ENCODE results near the gene TMEM72. TPM values are rescaled to one million over a fixed set of nuclear protein-coding genes. Genes with fewer than 3 reads are reported as not detected.
A peak's percentile ranks its signal among the peaks of the same experiment; 100 is the strongest.

Gene TMEM72
- total RNA-seq, 2 donors from 2014 or later = 0.15 TPM; not detected in 1

DNA sequence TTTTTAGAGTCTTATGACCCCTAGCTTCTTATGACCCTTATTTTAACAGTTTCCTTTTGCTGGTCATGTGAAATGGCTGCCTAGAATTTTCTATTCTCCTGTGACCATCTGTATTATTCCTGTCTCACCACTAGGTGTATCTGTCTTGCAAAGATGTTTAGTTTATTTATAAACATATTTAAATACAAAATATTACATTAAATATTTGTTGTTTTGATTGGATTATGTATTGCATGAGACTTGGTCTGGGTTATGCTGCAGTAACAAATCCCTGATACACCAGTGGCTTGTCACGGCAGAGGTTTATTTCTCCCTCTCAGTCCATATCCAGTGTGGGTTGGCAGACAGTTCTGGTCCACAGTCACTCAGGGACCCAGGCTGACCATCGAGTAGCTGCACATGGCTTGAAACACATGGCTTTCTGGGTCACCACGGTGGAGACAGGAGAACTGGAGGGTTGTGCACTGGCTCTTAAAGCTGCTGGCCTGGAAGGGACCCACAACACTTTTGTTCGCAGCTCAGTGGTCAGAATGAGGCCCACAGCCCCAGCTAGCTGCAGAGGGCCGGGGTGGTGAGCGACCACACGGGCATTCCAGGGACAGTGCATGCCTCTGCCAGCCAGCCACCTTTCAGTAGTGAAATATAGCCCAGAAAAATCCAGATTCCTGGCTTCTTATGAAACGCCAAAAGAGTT, 55.8 kb downstream of the TMEM72 start:
- Histone ChIP-seq H3K4me1 (peaks cover 0 to 90% of the 10 kb centered on the region in 2 donors), H3K4me3 (no peak overlapping the region), H3K27ac (peak overlapping the region; percentile 94 to 96), H3K9me3 (no peaks in the 10 kb centered on the region), H3K36me3 (peaks cover 26% of the 10 kb centered on the region), H3K27me3 (no peaks in the 10 kb centered on the region)
- DNase-seq (ENCODE audit: low spot score) = peak; percentile 57
- TF ChIP-seq, protein P1, sequence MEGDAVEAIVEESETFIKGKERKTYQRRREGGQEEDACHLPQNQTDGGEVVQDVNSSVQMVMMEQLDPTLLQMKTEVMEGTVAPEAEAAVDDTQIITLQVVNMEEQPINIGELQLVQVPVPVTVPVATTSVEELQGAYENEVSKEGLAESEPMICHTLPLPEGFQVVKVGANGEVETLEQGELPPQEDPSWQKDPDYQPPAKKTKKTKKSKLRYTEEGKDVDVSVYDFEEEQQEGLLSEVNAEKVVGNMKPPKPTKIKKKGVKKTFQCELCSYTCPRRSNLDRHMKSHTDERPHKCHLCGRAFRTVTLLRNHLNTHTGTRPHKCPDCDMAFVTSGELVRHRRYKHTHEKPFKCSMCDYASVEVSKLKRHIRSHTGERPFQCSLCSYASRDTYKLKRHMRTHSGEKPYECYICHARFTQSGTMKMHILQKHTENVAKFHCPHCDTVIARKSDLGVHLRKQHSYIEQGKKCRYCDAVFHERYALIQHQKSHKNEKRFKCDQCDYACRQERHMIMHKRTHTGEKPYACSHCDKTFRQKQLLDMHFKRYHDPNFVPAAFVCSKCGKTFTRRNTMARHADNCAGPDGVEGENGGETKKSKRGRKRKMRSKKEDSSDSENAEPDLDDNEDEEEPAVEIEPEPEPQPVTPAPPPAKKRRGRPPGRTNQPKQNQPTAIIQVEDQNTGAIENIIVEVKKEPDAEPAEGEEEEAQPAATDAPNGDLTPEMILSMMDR (IDR thresholded peaks at IDR 0.05) = peak; percentile 30 to 49

GRCh38 chr10:44967616-44968015, 56.5 kb downstream of the TMEM72 start:
- H3K4me3 ChIP-seq = no peak overlapping the region
- no peaks in the 10 kb centered on the region for H3K27me3 ChIP-seq
- H3K36me3 ChIP-seq = peaks cover 28% of the 10 kb centered on the region
- H3K4me1 ChIP-seq = peaks cover 0 to 90% of the 10 kb centered on the region in 2 donors
- TF ChIP-seq, protein P1 (IDR thresholded peaks at IDR 0.05) = no peak
- peak overlapping the region; percentile 94 to 96 for H3K27ac ChIP-seq
- no peaks in the 10 kb centered on the region for H3K9me3 ChIP-seq
- peak; percentile 59 for DNase-seq (ENCODE audit: low spot score)

- peak overlapping the region; percentile 94 to 96 for H3K27ac ChIP-seq
- no peaks in the 10 kb centered on the region for H3K27me3 ChIP-seq
- peak; percentile 89 for DNase-seq (ENCODE audit: low spot score)
- TF ChIP-seq, protein P1 (IDR thresholded peaks at IDR 0.05) = no peak
- peaks cover 0 to 90% of the 10 kb centered on the region in 2 donors for H3K4me1 ChIP-seq
- H3K36me3 ChIP-seq = peaks cover 28% of the 10 kb centered on the region
- H3K4me3 ChIP-seq = no peak overlapping the region
- H3K9me3 ChIP-seq = no peaks in the 10 kb centered on the region
Observed at GRCh38 chr10:44968091-44968490, 57.0 kb downstream of the TMEM72 start.

DNA sequence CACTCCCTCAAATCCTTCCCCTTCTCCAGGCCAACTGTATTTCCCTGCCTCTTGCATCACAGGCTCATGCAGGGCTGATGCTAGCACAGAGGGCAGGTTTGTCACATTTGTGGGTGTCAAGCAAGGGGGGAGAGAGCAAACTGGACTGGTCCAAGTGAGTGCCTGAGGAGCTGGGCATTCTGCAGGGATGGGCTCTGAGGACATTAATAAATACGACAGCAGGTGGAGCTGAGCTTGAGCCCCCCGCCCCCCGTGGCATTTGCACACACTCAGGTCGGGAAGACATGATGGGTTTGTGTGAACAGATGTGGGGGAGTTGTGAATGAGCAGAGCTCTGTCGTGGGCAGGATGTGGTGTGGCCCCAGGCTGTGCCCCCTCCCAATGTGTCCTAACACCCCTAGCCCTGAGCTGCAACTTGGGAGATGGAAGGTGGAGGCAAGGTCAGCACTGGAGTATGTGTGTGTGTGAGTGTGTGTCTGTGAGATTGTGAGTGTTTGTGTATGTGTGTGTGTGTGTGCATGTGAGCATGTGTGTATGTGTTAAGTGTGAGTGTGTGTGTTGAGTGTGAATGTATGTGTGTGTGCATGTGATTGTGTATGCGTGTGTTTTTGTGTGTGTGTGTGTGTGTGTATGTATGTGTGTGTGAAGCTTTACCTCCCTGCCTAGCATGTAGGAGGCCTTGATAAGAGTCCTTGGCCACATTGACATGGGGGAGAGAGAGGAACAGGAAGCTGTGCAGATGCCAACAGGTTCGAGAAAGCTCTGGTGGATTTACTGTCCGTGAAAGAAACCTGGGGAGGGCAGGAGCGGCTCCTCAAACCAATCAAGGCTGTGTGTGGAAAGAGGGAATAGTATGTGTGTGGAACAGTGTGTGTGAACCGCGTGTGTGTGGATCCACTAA, 57.6 kb downstream of the TMEM72 start:
- no peak for DNase-seq (ENCODE audit: low spot score)
- peaks cover 28% of the 10 kb centered on the region for H3K36me3 ChIP-seq
- H3K27me3 ChIP-seq = no peaks in the 10 kb centered on the region
- TF ChIP-seq, protein P1 (IDR thresholded peaks at IDR 0.05) = no peak
- peak overlapping the region; percentile 94 to 96 for H3K27ac ChIP-seq
- H3K4me3 ChIP-seq = no peak overlapping the region
- no peaks in the 10 kb centered on the region for H3K9me3 ChIP-seq
- peaks cover 0 to 90% of the 10 kb centered on the region in 2 donors for H3K4me1 ChIP-seq

- TF ChIP-seq, protein P1 (IDR thresholded peaks at IDR 0.05) = no peak
- peaks cover 28% of the 10 kb centered on the region for H3K36me3 ChIP-seq
- peak overlapping the region; percentile 33 to 52 for H3K27ac ChIP-seq
- H3K9me3 ChIP-seq = no peaks in the 10 kb centered on the region
- H3K27me3 ChIP-seq = no peaks in the 10 kb centered on the region
- no peak for DNase-seq (ENCODE audit: low spot score)
- no peak overlapping the region for H3K4me3 ChIP-seq
- H3K4me1 ChIP-seq = peaks cover 0 to 90% of the 10 kb centered on the region in 2 donors
Observed at GRCh38 chr10:44969854-44970253, 58.7 kb downstream of the TMEM72 start.
